ENCODE data around the gene RREB1.

DNA sequence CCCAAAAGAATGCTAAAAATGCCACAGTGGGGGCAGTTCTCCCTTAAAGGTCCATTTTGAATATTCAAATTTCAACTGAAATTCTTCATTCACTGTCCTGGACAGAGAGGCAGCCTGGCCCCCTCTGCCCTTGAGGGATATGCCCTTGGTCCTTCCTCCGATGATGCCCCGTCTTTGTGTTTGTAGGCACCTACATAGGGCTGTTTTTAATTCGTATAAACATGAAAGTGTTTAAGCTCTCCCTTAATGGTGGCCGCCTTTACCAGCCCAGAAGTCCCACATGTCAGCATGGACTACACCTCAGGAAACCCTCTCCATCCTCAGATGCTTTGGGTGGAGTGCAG is 135.0 kb downstream of the RREB1 start:
- TF ChIP-seq, protein P1, sequence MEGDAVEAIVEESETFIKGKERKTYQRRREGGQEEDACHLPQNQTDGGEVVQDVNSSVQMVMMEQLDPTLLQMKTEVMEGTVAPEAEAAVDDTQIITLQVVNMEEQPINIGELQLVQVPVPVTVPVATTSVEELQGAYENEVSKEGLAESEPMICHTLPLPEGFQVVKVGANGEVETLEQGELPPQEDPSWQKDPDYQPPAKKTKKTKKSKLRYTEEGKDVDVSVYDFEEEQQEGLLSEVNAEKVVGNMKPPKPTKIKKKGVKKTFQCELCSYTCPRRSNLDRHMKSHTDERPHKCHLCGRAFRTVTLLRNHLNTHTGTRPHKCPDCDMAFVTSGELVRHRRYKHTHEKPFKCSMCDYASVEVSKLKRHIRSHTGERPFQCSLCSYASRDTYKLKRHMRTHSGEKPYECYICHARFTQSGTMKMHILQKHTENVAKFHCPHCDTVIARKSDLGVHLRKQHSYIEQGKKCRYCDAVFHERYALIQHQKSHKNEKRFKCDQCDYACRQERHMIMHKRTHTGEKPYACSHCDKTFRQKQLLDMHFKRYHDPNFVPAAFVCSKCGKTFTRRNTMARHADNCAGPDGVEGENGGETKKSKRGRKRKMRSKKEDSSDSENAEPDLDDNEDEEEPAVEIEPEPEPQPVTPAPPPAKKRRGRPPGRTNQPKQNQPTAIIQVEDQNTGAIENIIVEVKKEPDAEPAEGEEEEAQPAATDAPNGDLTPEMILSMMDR (conservative IDR thresholded peaks at IDR 0.05): no peak
- TF ChIP-seq ZFX (IDR thresholded peaks at IDR 0.05): no peak
